Measurements from ENCODE around the gene SORT1. TPM values are rescaled to one million over a fixed set of nuclear protein-coding genes. Genes with fewer than 3 reads are reported as not detected.
A peak's percentile ranks its signal among the peaks of the same experiment; 100 is the strongest.

Gene SORT1
- total and polyA plus RNA-seq, 2 of the 4 experiments (the other 2 are of a cell fraction) = 15.8 to 16.7 TPM

GRCh38 chr1:109295712-109296415 lies 101.9 kb downstream of the SORT1 start:
- peaks cover 26% of the 10 kb centered on the region for H3K4me1 ChIP-seq (ENCODE audit: control insufficient read depth, insufficient read depth, low read length)
- no TSS peak for BruUV-seq (replicated peaks)
- intact Hi-C loops (cut with micrococcal nuclease) (loop anchor here (5.0 kb wide), 1 partner anchor 101 kb away; the partner anchor contains the start of gene SORT1), in situ Hi-C loops (cut with MboI; ENCODE audit: low sequenced_read_pairs) (no loop called here), dilution Hi-C loops (cut with HindIII; ENCODE audit: low sequenced_read_pairs, unreplicated experiment) (no loop called here)
- no peak overlapping the region for H2BK5ac ChIP-seq (ENCODE audit: low read depth, low read length, poor library complexity, severe bottlenecking)
- H3K23ac ChIP-seq (ENCODE audit: low read depth, low read length) = no peak overlapping the region
- H3K27me3 ChIP-seq (ENCODE audit: control insufficient read depth, insufficient read depth, low read length) = no peaks in the 10 kb centered on the region
- no peak overlapping the region for H3K27ac ChIP-seq (ENCODE audit: insufficient read depth, low read length)
- H2AK5ac ChIP-seq (ENCODE audit: low read depth, low read length) = peak overlapping the region; percentile 45
- H2AK9ac ChIP-seq (replicated peaks; ENCODE audit: low read depth, low read length, poor library complexity) = no peak overlapping the region
- peak overlapping the region; percentile 49 for H4K91ac ChIP-seq (ENCODE audit: insufficient read depth, low read depth, low read length)
- H2AFZ ChIP-seq (replicated peaks; ENCODE audit: low read length, poor library complexity) = no peak overlapping the region
- no peak for DNase-seq
- H2BK15ac ChIP-seq (ENCODE audit: low read depth, low read length) = peak overlapping the region; percentile 38; the same call in 1 of the 3 replicates
- WGBS, 2 experiments (ENCODE audit: extremely low coverage in 2 of 2, insufficient read length in 1 of 2) = 42% methylated on average over 2 of the region's 12 CpGs; no CpG with 5 or more reads in 1 of the 2 experiments
- ATAC-seq (ENCODE audit: low read depth) = no peak
- no peak overlapping the region for H3K4me2 ChIP-seq (ENCODE audit: low read depth, low read length)
- H3K9me1 ChIP-seq (ENCODE audit: insufficient read depth, low read length) = peaks cover 43% of the 10 kb centered on the region
- H4K5ac ChIP-seq (ENCODE audit: low read depth, low read length) = no peak overlapping the region
- peaks cover 0 to 11% of the 10 kb centered on the region in 2 experiments; a peak in 1 of 4 replicates for H3K79me1 ChIP-seq (ENCODE audit: low read depth in 1 of 2, low read length in 2 of 2)
- peak overlapping the region; percentile 67; the same call in 1 of the 2 replicates for H2BK20ac ChIP-seq (ENCODE audit: low read depth, low read length)
- H4K20me1 ChIP-seq (ENCODE audit: insufficient read depth, low read length) = peaks cover 4% of the 10 kb centered on the region; the same call in 1 of the 2 replicates
- no peaks in the 10 kb centered on the region for H3K9me3 ChIP-seq (ENCODE audit: control insufficient read depth, insufficient read depth, low read length)
- ChIA-PET POLR2A (ENCODE audit: unreplicated experiment) (interaction anchor here (1.0 kb wide), 1 partner anchor 13 kb away, joined by 3 read pairs; the partner anchor contains the start of gene PSRC1), CTCF (no interaction called here)
- H3K36me3 ChIP-seq (ENCODE audit: control insufficient read depth, insufficient read depth, low read length) = no peaks in the 10 kb centered on the region
- no peak overlapping the region for H3K18ac ChIP-seq (ENCODE audit: low read depth, low read length)
- no peak overlapping the region for H3K56ac ChIP-seq (ENCODE audit: extremely low read depth, insufficient read depth, low read length)
- no peak overlapping the region for H4K8ac ChIP-seq (ENCODE audit: low read depth in 2 of 2, low read length in 2 of 2)
- 0 out of 2 replicates have a peak overlapping the region, but pooled peaks have one; percentile 22 for H3K14ac ChIP-seq (replicated peaks; ENCODE audit: low read depth, low read length)
- H3K9ac ChIP-seq (ENCODE audit: low read depth, low read length) = no peak overlapping the region
- TF ChIP-seq CHD1 (IDR thresholded peaks at IDR 0.05; ENCODE audit: low read depth, low read length) (no peak), MAFK (IDR thresholded peaks at IDR 0.05; ENCODE audit: low read depth, low read length) (no peak), RFX5 (IDR thresholded peaks at IDR 0.05; ENCODE audit: low read depth, low read length) (no peak), CEBPB (IDR thresholded peaks at IDR 0.05; ENCODE audit: low read depth, low read length) (no peak), RCOR1 (IDR thresholded peaks at IDR 0.05; ENCODE audit: insufficient replicate concordance, low read length) (no peak), SMC3 (IDR thresholded peaks at IDR 0.05; ENCODE audit: low read depth, low read length) (no peak), POLR2A (IDR thresholded peaks at IDR 0.05; ENCODE audit: low read depth, low read length) (no peak), CTCF (conservative IDR thresholded peaks at IDR 0.05; ENCODE audit: low read depth, low read length) (no peak), USF2 (IDR thresholded peaks at IDR 0.05; ENCODE audit: low read depth, low read length) (no peak), NFE2L2 (IDR thresholded peaks at IDR 0.05; ENCODE audit: low read depth, low read length) (no peak), FOS (IDR thresholded peaks at IDR 0.05; ENCODE audit: low read depth, low read length) (no peak), RAD21 (IDR thresholded peaks at IDR 0.05; ENCODE audit: low read length) (no peak), MAZ (IDR thresholded peaks at IDR 0.05; ENCODE audit: borderline replicate concordance, low read depth, low read length) (no peak), BHLHE40 (IDR thresholded peaks at IDR 0.05; ENCODE audit: low read depth, low read length) (no peak)
- H2BK120ac ChIP-seq (ENCODE audit: low read depth, low read length) = peak overlapping the region; percentile 26
- H3K4me3 ChIP-seq (ENCODE audit: insufficient read depth, low read depth, low read length) = no peak overlapping the region
- H3K4ac ChIP-seq (ENCODE audit: low read depth, low read length) = peak overlapping the region; percentile 28; the same call in 1 of the 2 replicates
